Measurements from ENCODE around the gene JADE3. TPM values are rescaled to one million over a fixed set of nuclear protein-coding genes. Genes with fewer than 3 reads are reported as not detected.

Gene JADE3
- total and polyA plus RNA-seq, 2 experiments from 2014 or later, result 6.0 to 8.6 TPM

DNA sequence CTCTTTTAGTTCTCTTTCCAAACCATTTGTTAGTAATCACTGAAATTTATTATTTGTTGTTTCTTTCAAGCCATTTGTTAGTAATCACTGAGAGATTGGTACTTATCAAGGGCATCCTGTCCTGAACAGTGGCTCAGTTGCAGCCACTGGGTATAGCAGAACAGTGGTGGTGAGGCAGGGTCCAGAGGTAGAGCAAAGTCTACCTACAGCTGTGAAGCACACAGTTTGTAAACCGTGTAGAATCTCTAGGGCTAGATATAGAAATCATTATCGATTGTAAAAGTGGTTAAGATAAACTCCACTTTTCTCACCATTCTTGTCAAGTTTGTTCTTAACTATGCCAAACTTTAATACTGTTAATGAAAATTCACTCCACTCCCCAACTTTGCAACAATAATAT, 4.1 kb downstream of the JADE3 start:
- H3K9me3 ChIP-seq (ENCODE audit: low read depth), result peaks cover 4% of the 10 kb centered on the region
- H3K4me3 ChIP-seq, result no peak overlapping the region
- H3K36me3 ChIP-seq, result no peaks in the 10 kb centered on the region
- H3K27ac ChIP-seq, result no peak overlapping the region
- TF ChIP-seq, protein P1, sequence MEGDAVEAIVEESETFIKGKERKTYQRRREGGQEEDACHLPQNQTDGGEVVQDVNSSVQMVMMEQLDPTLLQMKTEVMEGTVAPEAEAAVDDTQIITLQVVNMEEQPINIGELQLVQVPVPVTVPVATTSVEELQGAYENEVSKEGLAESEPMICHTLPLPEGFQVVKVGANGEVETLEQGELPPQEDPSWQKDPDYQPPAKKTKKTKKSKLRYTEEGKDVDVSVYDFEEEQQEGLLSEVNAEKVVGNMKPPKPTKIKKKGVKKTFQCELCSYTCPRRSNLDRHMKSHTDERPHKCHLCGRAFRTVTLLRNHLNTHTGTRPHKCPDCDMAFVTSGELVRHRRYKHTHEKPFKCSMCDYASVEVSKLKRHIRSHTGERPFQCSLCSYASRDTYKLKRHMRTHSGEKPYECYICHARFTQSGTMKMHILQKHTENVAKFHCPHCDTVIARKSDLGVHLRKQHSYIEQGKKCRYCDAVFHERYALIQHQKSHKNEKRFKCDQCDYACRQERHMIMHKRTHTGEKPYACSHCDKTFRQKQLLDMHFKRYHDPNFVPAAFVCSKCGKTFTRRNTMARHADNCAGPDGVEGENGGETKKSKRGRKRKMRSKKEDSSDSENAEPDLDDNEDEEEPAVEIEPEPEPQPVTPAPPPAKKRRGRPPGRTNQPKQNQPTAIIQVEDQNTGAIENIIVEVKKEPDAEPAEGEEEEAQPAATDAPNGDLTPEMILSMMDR (IDR thresholded peaks at IDR 0.05; ENCODE audit: low read depth, low read length), result no peak
- DNase-seq (ENCODE audit: low read depth in 1 of 2, low spot score in 1 of 2), result no peak
- H3K27me3 ChIP-seq, result no peaks in the 10 kb centered on the region
- no peaks in the 10 kb centered on the region for H3K4me1 ChIP-seq (ENCODE audit: low read depth)

DNA sequence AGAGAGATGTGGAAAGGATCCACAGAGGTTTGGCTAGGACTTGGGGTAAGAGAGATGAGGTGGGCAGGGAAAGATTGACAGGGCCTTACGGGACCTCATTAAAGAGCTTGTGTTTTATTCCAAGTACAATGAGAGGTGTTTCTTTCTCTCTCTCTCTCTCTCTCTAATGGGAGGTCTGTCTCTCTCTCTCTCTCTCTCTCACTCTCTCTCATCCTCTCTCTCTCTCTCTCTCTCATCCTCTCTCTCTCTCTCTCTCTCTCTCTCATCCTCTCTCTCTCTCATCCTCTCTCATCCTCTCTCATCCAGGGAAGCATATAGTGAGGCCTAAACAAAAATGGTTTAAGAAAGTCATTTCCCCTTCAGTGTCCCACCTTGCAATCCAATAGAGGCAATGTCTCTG, 5.4 kb downstream of the JADE3 start:
- TF ChIP-seq, protein P1 (IDR thresholded peaks at IDR 0.05; ENCODE audit: low read depth, low read length), result no peak
- DNase-seq (ENCODE audit: low read depth in 1 of 2, low spot score in 1 of 2), result no peak
- no peaks in the 10 kb centered on the region for H3K27me3 ChIP-seq
- H3K9me3 ChIP-seq (ENCODE audit: low read depth), result peaks cover 4% of the 10 kb centered on the region
- H3K27ac ChIP-seq, result no peak overlapping the region
- no peaks in the 10 kb centered on the region for H3K4me1 ChIP-seq (ENCODE audit: low read depth)
- no peak overlapping the region for H3K4me3 ChIP-seq
- H3K36me3 ChIP-seq, result no peaks in the 10 kb centered on the region

DNA sequence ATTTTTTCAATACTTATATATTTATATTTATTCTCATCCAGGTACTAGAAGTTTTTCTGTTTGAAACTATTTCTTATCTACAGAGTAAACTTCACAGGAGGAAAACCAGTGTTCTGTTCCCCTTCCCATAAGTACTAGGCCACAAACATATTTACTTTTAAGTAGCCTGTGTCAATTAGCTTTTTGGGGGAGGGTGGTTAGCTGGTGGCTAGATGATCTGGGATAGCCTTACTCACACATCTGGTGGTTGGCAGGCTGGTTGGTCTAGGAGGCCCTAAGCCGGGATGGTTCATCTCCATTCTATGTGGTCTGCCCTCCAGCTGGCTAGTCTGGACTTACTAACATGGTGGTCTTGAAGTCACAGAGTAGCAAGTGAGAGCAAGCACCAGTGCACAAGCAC, 6.2 kb downstream of the JADE3 start:
- Histone ChIP-seq H3K4me1 (ENCODE audit: low read depth) (no peaks in the 10 kb centered on the region), H3K4me3 (no peak overlapping the region), H3K27ac (no peak overlapping the region), H3K36me3 (no peaks in the 10 kb centered on the region), H3K9me3 (ENCODE audit: low read depth) (peaks cover 4% of the 10 kb centered on the region), H3K27me3 (no peaks in the 10 kb centered on the region)
- TF ChIP-seq, protein P1 (IDR thresholded peaks at IDR 0.05; ENCODE audit: low read depth, low read length), result no peak
- DNase-seq (ENCODE audit: low read depth in 1 of 2, low spot score in 1 of 2), result no peak

DNA sequence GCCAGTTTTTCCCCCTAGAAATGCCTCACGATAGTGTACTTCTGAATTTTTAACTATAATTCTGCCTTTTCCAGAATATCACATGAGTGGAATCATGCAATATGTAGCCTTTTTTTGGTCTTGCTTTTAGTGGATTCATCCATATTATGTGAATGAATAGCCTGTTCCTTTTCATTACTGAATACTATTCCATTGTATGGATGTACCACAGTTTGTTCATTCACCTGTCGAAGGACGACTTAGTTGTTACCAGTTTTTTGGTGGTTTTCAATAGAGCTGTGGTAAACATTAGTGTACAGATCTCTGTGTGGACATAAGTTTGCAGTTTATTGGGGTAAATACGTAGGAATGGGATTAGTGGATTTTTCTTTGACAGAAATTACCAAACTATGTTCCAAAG, 8.0 kb downstream of the JADE3 start:
- TF ChIP-seq, protein P1 (IDR thresholded peaks at IDR 0.05; ENCODE audit: low read depth, low read length), result no peak
- no peak for DNase-seq (ENCODE audit: low read depth in 1 of 2, low spot score in 1 of 2)
- no peaks in the 10 kb centered on the region for H3K27me3 ChIP-seq
- H3K4me1 ChIP-seq (ENCODE audit: low read depth), result no peaks in the 10 kb centered on the region
- H3K36me3 ChIP-seq, result no peaks in the 10 kb centered on the region
- H3K4me3 ChIP-seq, result no peak overlapping the region
- no peak overlapping the region for H3K27ac ChIP-seq
- H3K9me3 ChIP-seq (ENCODE audit: low read depth), result peaks cover 4% of the 10 kb centered on the region

DNA sequence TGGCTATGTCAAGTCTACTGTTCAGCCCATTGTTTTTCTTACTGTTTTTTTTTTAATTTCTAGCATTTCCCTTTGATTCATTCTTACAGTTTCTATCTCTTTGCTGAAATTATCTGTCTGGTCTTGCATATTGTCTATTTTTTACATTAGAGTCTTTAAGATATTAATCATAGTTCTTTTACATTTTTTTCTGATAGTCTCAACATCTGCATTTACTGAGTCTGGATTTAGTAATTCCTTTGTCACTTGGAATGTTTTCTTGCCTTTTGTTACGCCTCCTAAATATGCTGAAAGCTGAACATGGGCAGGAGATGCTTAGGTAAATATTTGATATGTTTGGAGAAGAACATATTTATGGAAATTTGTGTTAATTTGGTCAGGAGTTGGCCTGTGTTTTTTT, 10.4 kb downstream of the JADE3 start:
- H3K27me3 ChIP-seq, result no peaks in the 10 kb centered on the region
- TF ChIP-seq, protein P1 (IDR thresholded peaks at IDR 0.05; ENCODE audit: low read depth, low read length), result no peak
- no peak overlapping the region for H3K27ac ChIP-seq
- H3K36me3 ChIP-seq, result no peaks in the 10 kb centered on the region
- DNase-seq (ENCODE audit: low read depth in 1 of 2, low spot score in 1 of 2), result no peak
- H3K4me3 ChIP-seq, result no peak overlapping the region
- H3K4me1 ChIP-seq (ENCODE audit: low read depth), result no peaks in the 10 kb centered on the region
- no peaks in the 10 kb centered on the region for H3K9me3 ChIP-seq (ENCODE audit: low read depth)

DNA sequence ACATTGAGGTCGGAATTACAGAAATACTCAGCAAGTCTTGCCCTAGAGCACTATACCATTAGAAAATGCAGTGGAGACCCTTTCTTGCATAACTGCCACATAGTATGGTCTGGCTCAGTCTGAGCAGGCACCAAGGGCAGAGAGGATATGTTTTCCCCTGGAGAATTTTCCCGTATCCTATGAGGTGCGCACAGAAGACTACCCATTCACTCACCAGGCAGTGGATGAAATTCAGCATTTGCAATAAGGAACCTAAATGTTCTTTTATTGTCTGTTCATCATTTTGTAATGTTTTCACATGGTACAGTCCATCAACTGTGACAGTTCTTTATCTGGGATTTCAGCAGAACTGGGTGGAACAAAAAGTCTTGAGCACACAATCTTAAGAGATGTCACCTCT, 15.5 kb downstream of the JADE3 start:
- TF ChIP-seq, protein P1 (IDR thresholded peaks at IDR 0.05; ENCODE audit: low read depth, low read length), result no peak
- Histone ChIP-seq H3K27ac (no peak overlapping the region), H3K4me1 (ENCODE audit: low read depth) (no peaks in the 10 kb centered on the region), H3K27me3 (no peaks in the 10 kb centered on the region), H3K36me3 (no peaks in the 10 kb centered on the region), H3K4me3 (no peak overlapping the region), H3K9me3 (ENCODE audit: low read depth) (no peaks in the 10 kb centered on the region)
- DNase-seq (ENCODE audit: low read depth in 1 of 2, low spot score in 1 of 2), result no peak
